Activated T-cell treated with anti-CD3 and anti-CD28 coated beads, Interleukin-2, amount 50 U/mL, for 48 hours (primary cell): Measurements from ENCODE around the gene ARHGEF12.

ENCODE experiments used
- DNase-seq, 2 experiments: peaks; one replicate each; pipeline ENCODE4 v3.0.0-alpha.2; 2020

The ARHGEF12 gene

GRCh38 chr11:120521176-120521575 lies 185.0 kb downstream of the ARHGEF12 start:
- DNase-seq: no peak

- DNase-seq: no peak
These were observed 185.8 kb downstream of the ARHGEF12 start for GRCh38 chr11:120522021-120522420.

- no peak for DNase-seq
These were observed 186.5 kb downstream of the ARHGEF12 start for GRCh38 chr11:120522736-120523135.

GRCh38 chr11:120523196-120523595 lies 187.0 kb downstream of the ARHGEF12 start:
- DNase-seq: no peak

- no peak for DNase-seq
These were observed 188.4 kb downstream of the ARHGEF12 start for GRCh38 chr11:120524536-120525085.

GRCh38 chr11:120525261-120526171 lies 189.3 kb downstream of the ARHGEF12 start:
- DNase-seq: no peak

GRCh38 chr11:120526241-120526640 lies 190.0 kb downstream of the ARHGEF12 start:
- no peak for DNase-seq

GRCh38 chr11:120527111-120527761 lies 191.0 kb downstream of the ARHGEF12 start:
- no peak for DNase-seq

GRCh38 chr11:120528749-120529148 lies 192.5 kb downstream of the ARHGEF12 start:
- no peak for DNase-seq

GRCh38 chr11:120529214-120529613 lies 193.0 kb downstream of the ARHGEF12 start:
- DNase-seq: no peak

GRCh38 chr11:120529911-120530310 lies 193.7 kb downstream of the ARHGEF12 start:
- DNase-seq: no peak

GRCh38 chr11:120532082-120532831 lies 196.0 kb downstream of the ARHGEF12 start:
- DNase-seq: no peak

GRCh38 chr11:120532832-120533196 lies 196.6 kb downstream of the ARHGEF12 start:
- no peak for DNase-seq

- no peak for DNase-seq
These were observed 200.0 kb downstream of the ARHGEF12 start for GRCh38 chr11:120536091-120536796.

GRCh38 chr11:120536797-120537169 lies 200.6 kb downstream of the ARHGEF12 start:
- DNase-seq: no peak

- no peak for DNase-seq
These were observed 201.8 kb downstream of the ARHGEF12 start for GRCh38 chr11:120537996-120538395.

GRCh38 chr11:120538707-120539106 lies 202.5 kb downstream of the ARHGEF12 start:
- no peak for DNase-seq
